GM18502 (cell line): Measurements from ENCODE around the gene CNTNAP4.

Experiments
- ATAC-seq: cut with Tn5 transposase; IDR thresholded peaks from one replicate; pipeline ENCODE4 v1.9.1; 2021; ENCODE audit warnings: mild to moderate bottlenecking; ENCODE audit not compliant: unreplicated experiment, poor library complexity

CNTNAP4 gene

GRCh38 chr16:76483307-76483909 is 206.2 kb downstream of the CNTNAP4 start:
- no peak for ATAC-seq

GRCh38 chr16:76484020-76484419 is 206.8 kb downstream of the CNTNAP4 start:
- no peak for ATAC-seq

DNA sequence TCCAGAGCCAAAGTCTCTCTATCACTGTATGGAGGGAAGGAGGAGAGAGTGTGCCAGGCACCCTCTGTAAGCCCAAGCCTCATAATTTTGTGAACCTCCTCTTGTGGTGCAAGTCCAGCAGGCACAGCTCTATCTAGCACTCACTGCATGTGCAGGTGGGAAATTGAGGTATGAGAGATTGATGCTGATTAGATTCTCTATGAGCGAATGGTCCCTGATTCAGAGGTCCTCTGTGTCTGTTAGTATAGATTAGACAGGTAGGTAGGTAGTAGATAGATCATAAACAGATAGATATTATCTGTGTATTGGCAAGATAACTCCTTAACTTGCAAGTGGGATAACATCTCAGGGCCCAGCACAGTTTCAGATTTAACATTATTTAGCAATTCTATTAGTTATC is 209.5 kb downstream of the CNTNAP4 start:
- ATAC-seq = no peak

- no peak for ATAC-seq
Observed at GRCh38 chr16:76487411-76488064, 210.3 kb downstream of the CNTNAP4 start.

- no peak for ATAC-seq
Observed at GRCh38 chr16:76488065-76488417, 210.8 kb downstream of the CNTNAP4 start.

DNA sequence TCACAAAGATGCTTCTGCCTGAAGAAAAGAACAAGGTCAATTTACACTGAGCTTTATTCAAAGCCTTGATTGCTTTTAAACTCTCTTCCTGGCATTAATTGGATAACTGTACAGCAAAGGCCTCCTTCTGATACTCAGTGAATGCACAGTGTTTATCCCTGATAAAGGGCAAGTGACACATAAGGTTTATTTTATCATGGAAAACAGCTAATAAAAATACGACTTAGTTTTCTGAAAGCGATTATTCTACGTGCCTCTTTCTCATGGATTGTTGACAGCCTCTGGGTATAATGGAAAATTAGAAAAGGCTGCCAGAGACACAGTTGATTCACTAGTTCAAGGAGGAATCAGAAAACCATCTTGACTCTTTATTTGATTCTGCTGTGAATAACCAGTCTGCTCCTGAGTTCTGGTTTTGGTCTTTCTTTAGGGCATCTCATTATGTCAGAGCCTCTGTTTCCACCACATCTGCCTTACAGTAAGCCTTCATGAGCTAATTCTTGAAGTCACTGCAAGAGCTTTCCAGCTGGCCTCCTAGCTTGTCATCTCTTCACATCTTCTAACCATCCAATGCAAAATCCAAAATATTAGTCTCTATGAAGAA is 212.9 kb downstream of the CNTNAP4 start:
- no peak for ATAC-seq

DNA sequence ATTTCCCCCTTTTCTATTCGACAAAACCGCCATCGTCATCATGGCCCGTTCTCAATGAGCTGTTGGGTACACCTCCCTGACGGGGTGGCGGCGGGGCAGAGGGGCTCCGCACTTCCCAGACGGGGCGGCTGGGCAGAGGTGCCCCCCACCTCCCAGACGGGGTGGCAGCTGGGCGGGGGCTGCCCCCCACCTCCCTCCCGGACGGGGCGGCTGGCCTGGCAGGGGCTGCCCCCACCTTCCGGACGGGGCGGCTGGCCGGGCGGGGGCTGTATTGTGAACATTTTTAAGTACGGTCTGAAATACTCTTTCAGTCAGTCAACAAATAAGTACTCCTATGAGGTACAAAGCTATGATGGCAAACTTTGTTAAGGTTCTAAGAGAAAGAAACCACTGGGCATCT is 222.8 kb downstream of the CNTNAP4 start:
- ATAC-seq = no peak

- no peak for ATAC-seq
Observed at GRCh38 chr16:76502063-76502462, 224.9 kb downstream of the CNTNAP4 start.

DNA sequence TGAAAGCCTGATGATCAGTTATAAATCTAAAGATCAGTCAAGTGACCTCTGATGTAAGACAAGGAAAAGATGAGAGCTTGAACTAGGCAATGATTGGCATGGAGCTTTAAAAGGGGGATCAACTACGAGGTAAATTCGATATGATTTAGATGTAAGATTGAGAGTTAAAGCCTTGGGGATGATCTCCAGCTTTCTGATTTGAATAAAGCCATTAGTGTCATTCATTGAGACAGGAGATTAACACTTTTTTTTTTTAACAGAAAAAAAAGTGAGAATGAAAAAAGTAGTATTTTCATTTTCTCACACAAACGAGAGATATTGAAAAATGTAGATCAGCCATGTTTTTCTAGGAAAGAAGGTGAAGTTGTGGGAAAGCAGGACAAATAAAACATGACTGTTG is 225.4 kb downstream of the CNTNAP4 start:
- no peak for ATAC-seq

DNA sequence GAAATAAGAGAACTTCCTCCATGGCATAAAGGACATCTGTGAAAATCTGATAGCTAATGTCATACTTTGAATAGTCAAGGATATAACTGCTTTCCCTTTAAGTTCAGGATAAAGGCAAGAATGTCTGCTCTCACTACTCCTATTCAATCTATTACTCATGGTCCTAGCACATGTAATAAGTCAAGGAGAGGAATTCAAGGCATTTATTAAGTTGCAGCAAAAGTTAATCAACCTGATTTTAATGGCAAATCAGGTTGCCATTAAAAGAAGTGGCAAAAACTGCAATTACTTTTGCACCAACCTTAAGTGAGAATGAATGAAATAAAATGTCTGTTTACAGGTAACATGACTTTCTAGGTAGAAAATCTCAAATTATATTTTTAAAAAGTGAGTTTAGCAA is 225.9 kb downstream of the CNTNAP4 start:
- ATAC-seq = no peak

- ATAC-seq = no peak
Observed at GRCh38 chr16:76511203-76511602, 234.0 kb downstream of the CNTNAP4 start.

DNA sequence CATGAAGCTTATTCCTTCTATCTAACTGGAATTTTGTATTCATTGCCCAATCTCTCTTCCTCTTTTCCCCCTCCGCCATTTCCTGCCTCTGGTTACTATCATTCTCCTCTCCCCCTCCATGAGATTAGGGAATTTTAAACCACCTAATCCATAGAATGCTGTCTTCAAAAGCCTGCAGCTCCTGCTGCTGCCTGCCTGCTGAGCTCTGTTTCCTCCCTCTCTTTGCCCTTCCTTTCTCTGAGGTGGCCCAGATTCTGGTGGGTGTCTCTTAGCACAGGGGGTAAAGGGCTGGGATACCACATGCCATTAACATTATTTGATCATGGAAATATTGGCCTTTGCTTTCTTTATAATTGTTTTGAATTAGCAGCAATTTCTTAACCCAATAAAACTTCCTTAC is 241.6 kb downstream of the CNTNAP4 start:
- ATAC-seq = no peak

GRCh38 chr16:76524356-76524755 is 247.2 kb downstream of the CNTNAP4 start:
- no peak for ATAC-seq

DNA sequence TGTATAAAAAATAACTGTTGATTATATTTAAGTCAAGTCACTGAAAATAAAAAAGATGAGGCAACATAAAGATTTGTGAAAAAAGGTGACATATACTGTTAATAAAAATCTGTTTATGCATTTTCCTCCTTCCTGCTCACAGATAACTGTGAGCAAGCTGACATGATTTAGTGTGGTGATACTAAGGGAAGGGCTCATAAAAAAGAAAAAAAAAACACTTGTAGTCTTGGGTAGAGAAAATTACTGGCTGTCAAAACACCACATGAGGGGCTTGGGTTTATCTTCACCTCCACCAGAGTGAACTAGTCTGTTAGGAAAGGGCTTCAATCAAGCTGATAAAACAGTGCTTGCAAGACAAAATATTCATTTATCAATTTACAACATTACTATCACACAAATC is 247.6 kb downstream of the CNTNAP4 start:
- no peak for ATAC-seq

GRCh38 chr16:76527244-76527643 is 250.0 kb downstream of the CNTNAP4 start:
- ATAC-seq = no peak

DNA sequence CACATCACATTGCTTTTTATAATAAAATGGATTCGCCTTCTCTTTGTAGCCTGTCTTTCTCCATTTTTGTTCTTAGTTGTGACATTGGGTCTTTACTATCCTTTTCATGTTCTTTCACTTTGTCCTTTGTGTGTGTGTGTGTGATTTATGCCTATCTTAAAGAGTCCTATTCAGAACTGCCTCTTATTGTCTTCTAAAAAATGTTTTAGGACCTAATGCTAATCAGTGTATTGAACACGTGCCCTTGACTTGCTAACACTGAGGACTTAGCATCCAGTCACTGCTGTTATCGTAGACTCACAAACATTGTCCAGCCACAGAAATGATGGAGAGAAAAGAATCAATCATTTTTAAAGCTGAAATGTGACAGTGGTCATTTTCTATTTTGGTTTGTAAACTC is 251.9 kb downstream of the CNTNAP4 start:
- ATAC-seq = no peak

GRCh38 chr16:76531236-76531635 is 254.0 kb downstream of the CNTNAP4 start:
- no peak for ATAC-seq

- ATAC-seq = no peak
Observed at GRCh38 chr16:76532188-76532973, 255.2 kb downstream of the CNTNAP4 start.

DNA sequence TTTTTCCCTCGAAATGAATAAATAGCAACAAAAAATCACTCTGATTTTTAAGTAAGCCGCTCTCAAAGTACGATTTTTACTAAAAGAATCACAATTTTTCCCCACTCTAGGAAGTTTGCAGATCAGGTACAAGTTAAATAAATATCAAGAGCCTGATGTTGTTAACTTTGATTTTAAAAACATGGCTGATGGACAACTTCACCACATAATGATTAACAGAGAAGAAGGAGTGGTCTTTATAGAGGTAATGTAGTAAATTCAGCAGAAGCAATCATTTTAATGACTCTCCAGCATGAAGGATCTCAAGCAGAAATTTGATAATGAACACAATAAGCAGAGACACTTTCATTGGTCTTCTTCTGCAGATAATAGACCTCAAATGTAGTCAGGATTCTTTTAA is 262.4 kb downstream of the CNTNAP4 start:
- no peak for ATAC-seq

DNA sequence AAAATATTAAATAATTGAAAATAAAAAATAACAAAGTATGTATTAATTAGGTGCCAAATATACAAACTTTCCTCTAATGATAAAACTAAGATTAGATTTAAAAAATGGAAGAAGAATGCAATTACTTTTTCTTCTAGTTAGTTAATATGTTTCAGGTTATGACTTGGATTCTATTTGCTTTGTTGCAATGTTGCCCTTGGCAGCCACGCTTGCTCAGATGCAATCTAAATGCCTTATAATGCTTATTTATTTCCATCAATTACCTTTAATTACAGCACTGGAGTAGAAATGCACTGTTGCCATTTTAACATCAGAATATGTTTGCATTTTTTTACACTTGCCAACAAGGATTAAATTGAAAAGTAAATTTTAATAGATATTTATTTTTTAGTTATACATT is 263.9 kb downstream of the CNTNAP4 start:
- ATAC-seq = no peak

- ATAC-seq = no peak
Observed at GRCh38 chr16:76565542-76565941, 288.3 kb downstream of the CNTNAP4 start.
